Smooth muscle cell (in vitro differentiated cells): ENCODE results near the gene NR5A1. TPM values are rescaled to one million over a fixed set of nuclear protein-coding genes. Genes with fewer than 3 reads are reported as not detected.

Experiments
- DNase-seq: peaks from one replicate; lab custom pipeline; 2025; ENCODE audit not compliant: unreplicated experiment; lab: John Stamatoyannopoulos, UW
- H2AFZ ChIP-seq: fragments of 200-600 bp; sonication (generic); 2 replicates; pipeline ENCODE4 v1.6.0; 2016; ENCODE audit warnings: antibody characterized with exemption, low read depth, mild to moderate bottlenecking
- H3F3A ChIP-seq: fragments of 200-600 bp; sonication (generic); 2 replicates; pipeline ENCODE4 v1.6.0; 2017; ENCODE audit warnings: antibody characterized with exemption, low read depth
- H3K27ac ChIP-seq: fragments of 200-600 bp; sonication (generic); 2 replicates; pipeline ENCODE4 v1.5.1; 2016; ENCODE audit warnings: low read depth, mild to moderate bottlenecking
- H3K27me3 ChIP-seq: fragments of 200-600 bp; sonication (generic); 2 replicates; pipeline ENCODE4 v1.6.1; 2016; ENCODE audit warnings: low read depth, mild to moderate bottlenecking
- H3K36me3 ChIP-seq: fragments of 200-600 bp; sonication (generic); 2 replicates; pipeline ENCODE4 v1.5.1; 2016; ENCODE audit warnings: low read depth
- H3K4me1 ChIP-seq: fragments of 200-600 bp; sonication (generic); 2 replicates; pipeline ENCODE4 v1.5.1; 2016; ENCODE audit warnings: low read depth
- H3K4me2 ChIP-seq: fragments of 200-600 bp; sonication (generic); 2 replicates; pipeline ENCODE4 v1.6.0; 2016; ENCODE audit warnings: mild to moderate bottlenecking
- H3K4me3 ChIP-seq: fragments of 200-600 bp; sonication (generic); 2 replicates; pipeline ENCODE4 v1.5.1; 2016; ENCODE audit warnings: mild to moderate bottlenecking
- H3K79me2 ChIP-seq: fragments of 200-600 bp; sonication (generic); 2 replicates; pipeline ENCODE4 v1.6.0; 2016; ENCODE audit warnings: low read depth, mild to moderate bottlenecking
- H3K9ac ChIP-seq: fragments of 200-600 bp; sonication (generic); 2 replicates; pipeline ENCODE4 v1.6.0; 2016; ENCODE audit warnings: low read depth
- H3K9me3 ChIP-seq: fragments of 200-600 bp; sonication (generic); replicated peaks from 2 replicates; pipeline ENCODE4 v1.5.1; 2016; ENCODE audit warnings: low read depth
- H4K20me1 ChIP-seq: fragments of 200-600 bp; sonication (generic); 2 replicates; pipeline ENCODE4 v1.6.0; 2016; ENCODE audit warnings: low read depth
- WGBS: methylation state at CpG from one replicate; pipeline ENCODE4 v1.1.7; 2016; ENCODE audit warnings: low lambda C conversion rate; 5-methylcytosine and 5-hydroxymethylcytosine counted together
- polyA plus RNA-seq: library from polyadenylated mRNA; unstranded; fragments of >200 nt; fragmentation: Nextera tagmentation; extraction: Ambion mirVana; gene quantifications from 2 replicates; pipeline ENCODE4 v1.2.1, GENCODE V29; 2016
- total RNA-seq: library from RNA; depleted of rRNA; stranded (reverse); fragments of >200 nt; gene quantifications from 2 replicates; pipeline ENCODE4 v1.2.3, GENCODE V29; 2014
- TF ChIP-seq, protein P1 (sequence below): fragments of 200-600 bp; sonication (generic); IDR thresholded peaks from 2 replicates; pipeline ENCODE4 v1.5.1; 2017; ENCODE audit warnings: borderline replicate concordance, mild to moderate bottlenecking, antibody characterized with exemption; ENCODE audit not compliant: insufficient read depth, poor library complexity, severe bottlenecking

NR5A1 gene
- total and polyA plus RNA-seq, 2 experiments from 2014 or later: not detected

- no peaks in the 10 kb centered on the region for H3F3A ChIP-seq
- TF ChIP-seq, protein P1, sequence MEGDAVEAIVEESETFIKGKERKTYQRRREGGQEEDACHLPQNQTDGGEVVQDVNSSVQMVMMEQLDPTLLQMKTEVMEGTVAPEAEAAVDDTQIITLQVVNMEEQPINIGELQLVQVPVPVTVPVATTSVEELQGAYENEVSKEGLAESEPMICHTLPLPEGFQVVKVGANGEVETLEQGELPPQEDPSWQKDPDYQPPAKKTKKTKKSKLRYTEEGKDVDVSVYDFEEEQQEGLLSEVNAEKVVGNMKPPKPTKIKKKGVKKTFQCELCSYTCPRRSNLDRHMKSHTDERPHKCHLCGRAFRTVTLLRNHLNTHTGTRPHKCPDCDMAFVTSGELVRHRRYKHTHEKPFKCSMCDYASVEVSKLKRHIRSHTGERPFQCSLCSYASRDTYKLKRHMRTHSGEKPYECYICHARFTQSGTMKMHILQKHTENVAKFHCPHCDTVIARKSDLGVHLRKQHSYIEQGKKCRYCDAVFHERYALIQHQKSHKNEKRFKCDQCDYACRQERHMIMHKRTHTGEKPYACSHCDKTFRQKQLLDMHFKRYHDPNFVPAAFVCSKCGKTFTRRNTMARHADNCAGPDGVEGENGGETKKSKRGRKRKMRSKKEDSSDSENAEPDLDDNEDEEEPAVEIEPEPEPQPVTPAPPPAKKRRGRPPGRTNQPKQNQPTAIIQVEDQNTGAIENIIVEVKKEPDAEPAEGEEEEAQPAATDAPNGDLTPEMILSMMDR: no peak
- 9% methylated on average over 34 of the region's 41 CpGs for WGBS
- H3K4me1 ChIP-seq: peaks cover 8% of the 10 kb centered on the region
- no peaks in the 10 kb centered on the region for H3K36me3 ChIP-seq
- no peak within 1 kb of the TSS for H3K9ac ChIP-seq
- peak within 1 kb of the TSS; percentile 88 for H2AFZ ChIP-seq
- no peak within 1 kb of the TSS for H3K27ac ChIP-seq
- no peaks in the 10 kb centered on the region for H4K20me1 ChIP-seq
- no peaks in the 10 kb centered on the region for H3K79me2 ChIP-seq
- H3K4me3 ChIP-seq: peak within 1 kb of the TSS; percentile 34
- H3K4me2 ChIP-seq: peak within 1 kb of the TSS; percentile 78
- no peak for DNase-seq
- peaks cover 36% of the 10 kb centered on the region for H3K27me3 ChIP-seq
- no peaks in the 10 kb centered on the region for H3K9me3 ChIP-seq
These were observed 56.8 kb downstream of the NR5A1 start, which contains the start of gene ADGRD2 for GRCh38 chr9:124450241-124450924. TSS of gene ADGRD2 (plus strand) at chr9:124450451. CDS start at chr9:124451667, 1,216 bp downstream.

GRCh38 chr9:124449381-124450151 is 57.6 kb downstream of the NR5A1 start:
- H4K20me1 ChIP-seq: no peaks in the 10 kb centered on the region
- H3K36me3 ChIP-seq: no peaks in the 10 kb centered on the region
- no peaks in the 10 kb centered on the region for H3K9me3 ChIP-seq
- H3K4me3 ChIP-seq: no peak overlapping the region
- no peak overlapping the region for H3K9ac ChIP-seq
- no peaks in the 10 kb centered on the region for H3F3A ChIP-seq
- H3K27me3 ChIP-seq: peaks cover 36% of the 10 kb centered on the region
- 86% methylated on average over 13 of the region's 13 CpGs for WGBS
- H3K27ac ChIP-seq: no peak overlapping the region
- H2AFZ ChIP-seq: no peak overlapping the region
- TF ChIP-seq, protein P1: no peak
- H3K79me2 ChIP-seq: no peaks in the 10 kb centered on the region
- DNase-seq: no peak
- H3K4me2 ChIP-seq: no peak overlapping the region
- H3K4me1 ChIP-seq: peaks cover 8% of the 10 kb centered on the region

DNA sequence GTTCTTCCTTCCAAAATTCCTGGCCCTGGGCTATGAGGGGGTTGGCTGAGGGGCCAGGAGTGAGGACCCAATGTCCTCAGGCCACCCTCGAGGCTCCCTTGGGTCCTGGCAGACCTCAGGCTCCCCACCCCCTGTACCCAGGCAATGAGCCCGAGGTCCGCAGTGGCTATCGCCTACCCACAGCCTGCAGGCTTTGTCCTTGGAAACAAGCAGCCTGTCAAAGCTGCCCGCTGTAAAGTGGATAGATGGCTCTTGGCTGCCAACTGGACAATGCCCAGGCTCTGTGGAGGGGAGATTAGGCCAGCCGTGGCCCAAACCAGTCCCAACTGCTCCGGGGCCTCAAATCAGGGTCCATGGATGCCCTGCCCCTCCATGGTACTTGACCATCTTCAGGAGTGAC is 59.2 kb downstream of the NR5A1 start:
- Histone ChIP-seq H3K4me1 (peaks cover 8% of the 10 kb centered on the region), H3K36me3 (no peaks in the 10 kb centered on the region), H3K27me3 (peaks cover 27% of the 10 kb centered on the region), H2AFZ (no peak overlapping the region), H3K4me3 (no peak overlapping the region), H3K4me2 (no peak overlapping the region), H4K20me1 (no peaks in the 10 kb centered on the region), H3F3A (no peaks in the 10 kb centered on the region), H3K79me2 (no peaks in the 10 kb centered on the region), H3K9ac (no peak overlapping the region), H3K9me3 (no peaks in the 10 kb centered on the region), H3K27ac (no peak overlapping the region)
- 96% methylated on average over 7 of the region's 7 CpGs for WGBS
- DNase-seq: no peak
- TF ChIP-seq, protein P1: no peak
